ENCODE results near the gene VIPR2. TPM values are rescaled to one million over a fixed set of nuclear protein-coding genes. Genes with fewer than 3 reads are reported as not detected.

VIPR2 gene
- total and polyA plus RNA-seq, 2 of the 13 experiments (the other 11 are each of a cell fraction or from before 2014, with no cell fraction given), result not detected

DNA sequence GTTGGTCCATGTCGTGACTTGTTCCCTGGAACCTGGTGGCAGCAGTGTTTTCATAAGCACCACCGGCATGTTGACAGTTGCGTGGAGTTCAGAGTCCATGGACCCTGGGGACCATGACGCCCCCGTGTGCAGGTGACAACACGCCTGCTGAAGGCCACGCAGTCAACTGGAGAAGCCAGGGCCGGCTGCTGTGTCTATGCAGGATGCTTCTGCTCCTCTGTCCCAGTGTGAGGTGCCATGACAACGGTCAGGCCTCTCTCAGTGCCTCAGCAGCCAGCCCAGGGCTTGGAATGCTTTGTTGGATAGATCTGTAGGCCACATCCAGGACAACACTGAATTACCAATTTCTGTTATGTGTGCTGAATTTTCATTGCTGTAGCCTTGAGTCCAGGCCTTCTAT lies 10.7 kb upstream of the VIPR2 start (continued):
- no peak for TF ChIP-seq KDM3A (CRISPR knock-in tag; IDR thresholded peaks at IDR 0.05; ENCODE audit: low read depth)
- TF ChIP-seq PLRG1 (conservative IDR thresholded peaks at IDR 0.05), result no peak
- peak; percentile 70 for TF ChIP-seq POGZ (CRISPR knock-in tag; IDR thresholded peaks at IDR 0.05)
- TF ChIP-seq TEAD3 (CRISPR knock-in tag; optimal IDR thresholded peaks at IDR 0.05; ENCODE audit: borderline replicate concordance), result peak; percentile 32
- no peak for TF ChIP-seq TBP (CRISPR knock-in tag; IDR thresholded peaks at IDR 0.05)
- no peak for TF ChIP-seq CENPX (CRISPR knock-in tag; IDR thresholded peaks at IDR 0.05)
- TF ChIP-seq, protein P1, sequence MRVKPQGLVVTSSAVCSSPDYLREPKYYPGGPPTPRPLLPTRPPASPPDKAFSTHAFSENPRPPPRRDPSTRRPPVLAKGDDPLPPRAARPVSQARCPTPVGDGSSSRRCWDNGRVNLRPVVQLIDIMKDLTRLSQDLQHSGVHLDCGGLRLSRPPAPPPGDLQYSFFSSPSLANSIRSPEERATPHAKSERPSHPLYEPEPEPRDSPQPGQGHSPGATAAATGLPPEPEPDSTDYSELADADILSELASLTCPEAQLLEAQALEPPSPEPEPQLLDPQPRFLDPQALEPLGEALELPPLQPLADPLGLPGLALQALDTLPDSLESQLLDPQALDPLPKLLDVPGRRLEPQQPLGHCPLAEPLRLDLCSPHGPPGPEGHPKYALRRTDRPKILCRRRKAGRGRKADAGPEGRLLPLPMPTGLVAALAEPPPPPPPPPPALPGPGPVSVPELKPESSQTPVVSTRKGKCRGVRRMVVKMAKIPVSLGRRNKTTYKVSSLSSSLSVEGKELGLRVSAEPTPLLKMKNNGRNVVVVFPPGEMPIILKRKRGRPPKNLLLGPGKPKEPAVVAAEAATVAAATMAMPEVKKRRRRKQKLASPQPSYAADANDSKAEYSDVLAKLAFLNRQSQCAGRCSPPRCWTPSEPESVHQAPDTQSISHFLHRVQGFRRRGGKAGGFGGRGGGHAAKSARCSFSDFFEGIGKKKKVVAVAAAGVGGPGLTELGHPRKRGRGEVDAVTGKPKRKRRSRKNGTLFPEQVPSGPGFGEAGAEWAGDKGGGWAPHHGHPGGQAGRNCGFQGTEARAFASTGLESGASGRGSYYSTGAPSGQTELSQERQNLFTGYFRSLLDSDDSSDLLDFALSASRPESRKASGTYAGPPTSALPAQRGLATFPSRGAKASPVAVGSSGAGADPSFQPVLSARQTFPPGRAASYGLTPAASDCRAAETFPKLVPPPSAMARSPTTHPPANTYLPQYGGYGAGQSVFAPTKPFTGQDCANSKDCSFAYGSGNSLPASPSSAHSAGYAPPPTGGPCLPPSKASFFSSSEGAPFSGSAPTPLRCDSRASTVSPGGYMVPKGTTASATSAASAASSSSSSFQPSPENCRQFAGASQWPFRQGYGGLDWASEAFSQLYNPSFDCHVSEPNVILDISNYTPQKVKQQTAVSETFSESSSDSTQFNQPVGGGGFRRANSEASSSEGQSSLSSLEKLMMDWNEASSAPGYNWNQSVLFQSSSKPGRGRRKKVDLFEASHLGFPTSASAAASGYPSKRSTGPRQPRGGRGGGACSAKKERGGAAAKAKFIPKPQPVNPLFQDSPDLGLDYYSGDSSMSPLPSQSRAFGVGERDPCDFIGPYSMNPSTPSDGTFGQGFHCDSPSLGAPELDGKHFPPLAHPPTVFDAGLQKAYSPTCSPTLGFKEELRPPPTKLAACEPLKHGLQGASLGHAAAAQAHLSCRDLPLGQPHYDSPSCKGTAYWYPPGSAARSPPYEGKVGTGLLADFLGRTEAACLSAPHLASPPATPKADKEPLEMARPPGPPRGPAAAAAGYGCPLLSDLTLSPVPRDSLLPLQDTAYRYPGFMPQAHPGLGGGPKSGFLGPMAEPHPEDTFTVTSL (CRISPR knock-in tag; IDR thresholded peaks at IDR 0.05; ENCODE audit: borderline replicate concordance), result peak; percentile 70; the same call in 1 of the 2 replicates
- TF ChIP-seq SCMH1 (CRISPR knock-in tag; IDR thresholded peaks at IDR 0.05; ENCODE audit: borderline replicate concordance), result no peak
- no peak for TF ChIP-seq CC2D1A (CRISPR knock-in tag; IDR thresholded peaks at IDR 0.05)
- TF ChIP-seq, protein P2, sequence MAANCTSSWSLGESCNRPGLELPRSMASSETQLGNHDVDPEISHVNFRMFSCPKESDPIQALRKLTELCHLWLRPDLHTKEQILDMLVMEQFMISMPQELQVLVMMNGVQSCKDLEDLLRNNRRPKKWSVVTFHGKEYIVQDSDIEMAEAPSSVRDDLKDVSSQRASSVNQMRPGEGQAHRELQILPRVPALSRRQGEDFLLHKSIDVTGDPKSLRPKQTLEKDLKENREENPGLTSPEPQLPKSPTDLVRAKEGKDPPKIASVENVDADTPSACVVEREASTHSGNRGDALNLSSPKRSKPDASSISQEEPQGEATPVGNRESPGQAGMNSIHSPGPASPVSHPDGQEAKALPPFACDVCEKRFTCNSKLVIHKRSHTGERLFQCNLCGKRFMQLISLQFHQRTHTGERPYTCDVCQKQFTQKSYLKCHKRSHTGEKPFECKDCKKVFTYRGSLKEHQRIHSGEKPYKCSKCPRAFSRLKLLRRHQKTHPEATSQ (CRISPR knock-in tag; IDR thresholded peaks at IDR 0.05; ENCODE audit: borderline replicate concordance), result no peak
- TF ChIP-seq ZNF335 (CRISPR knock-in tag; IDR thresholded peaks at IDR 0.05), result no peak
- TF ChIP-seq ZSCAN29 (CRISPR knock-in tag; conservative IDR thresholded peaks at IDR 0.05), result 0 out of 2 replicates have a peak, but pooled peaks have one; percentile 29
- no peak for TF ChIP-seq ZNF577 (CRISPR knock-in tag; IDR thresholded peaks at IDR 0.05; ENCODE audit: borderline replicate concordance, low read depth)
- TF ChIP-seq NFYB (CRISPR knock-in tag; IDR thresholded peaks at IDR 0.05), result no peak
- TF ChIP-seq ZNF605 (CRISPR knock-in tag; IDR thresholded peaks at IDR 0.05), result peak; percentile 39; the same call in 1 of the 2 replicates
- no peak for TF ChIP-seq ZNF44 (CRISPR knock-in tag; IDR thresholded peaks at IDR 0.05)
